Measurements from ENCODE around the gene TBC1D22A. TPM values are rescaled to one million over a fixed set of nuclear protein-coding genes. Genes with fewer than 3 reads are reported as not detected.

TBC1D22A gene
- total and polyA plus RNA-seq, 9 of the 15 experiments (the other 6 are each of a cell fraction or from before 2014, with no cell fraction given), result 0.20 to 11.5 (median 5.2) TPM

DNA sequence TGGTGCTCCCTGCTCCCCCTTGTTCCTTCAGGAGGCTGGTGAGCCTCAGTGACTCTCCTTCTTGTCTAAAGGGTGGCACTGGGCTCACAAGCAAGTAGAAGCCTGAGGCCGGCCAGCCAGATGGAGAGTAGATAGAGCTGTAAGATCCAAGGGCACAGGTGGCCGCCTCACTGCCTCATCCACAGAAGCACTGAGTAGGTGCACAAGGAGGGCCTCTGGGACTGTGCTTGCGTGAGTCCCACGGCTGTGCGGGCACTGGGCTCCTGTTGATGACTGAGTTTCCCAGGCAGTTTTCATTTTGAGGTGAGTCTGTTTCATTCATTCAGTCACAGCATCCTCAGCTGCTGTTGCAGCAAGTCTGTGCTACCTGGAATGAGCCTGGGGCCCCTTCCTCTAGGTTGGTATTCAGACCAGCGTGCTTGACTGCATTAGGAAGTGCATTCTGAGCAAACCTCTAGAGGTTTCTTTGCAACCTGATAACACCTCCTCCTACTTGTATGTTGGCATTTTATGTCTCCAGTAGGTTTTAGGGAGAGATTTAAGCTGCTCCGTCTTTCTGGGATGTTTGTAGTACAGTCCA is 184.0 kb downstream of the TBC1D22A start:
- TF ChIP-seq, protein P1, sequence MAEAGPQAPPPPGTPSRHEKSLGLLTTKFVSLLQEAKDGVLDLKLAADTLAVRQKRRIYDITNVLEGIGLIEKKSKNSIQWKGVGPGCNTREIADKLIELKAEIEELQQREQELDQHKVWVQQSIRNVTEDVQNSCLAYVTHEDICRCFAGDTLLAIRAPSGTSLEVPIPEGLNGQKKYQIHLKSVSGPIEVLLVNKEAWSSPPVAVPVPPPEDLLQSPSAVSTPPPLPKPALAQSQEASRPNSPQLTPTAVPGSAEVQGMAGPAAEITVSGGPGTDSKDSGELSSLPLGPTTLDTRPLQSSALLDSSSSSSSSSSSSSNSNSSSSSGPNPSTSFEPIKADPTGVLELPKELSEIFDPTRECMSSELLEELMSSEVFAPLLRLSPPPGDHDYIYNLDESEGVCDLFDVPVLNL (CRISPR knock-in tag; IDR thresholded peaks at IDR 0.05; ENCODE audit: low read depth), result no peak
- TF ChIP-seq ZNF253 (CRISPR knock-in tag; conservative IDR thresholded peaks at IDR 0.05), result no peak
- TF ChIP-seq, protein P2, sequence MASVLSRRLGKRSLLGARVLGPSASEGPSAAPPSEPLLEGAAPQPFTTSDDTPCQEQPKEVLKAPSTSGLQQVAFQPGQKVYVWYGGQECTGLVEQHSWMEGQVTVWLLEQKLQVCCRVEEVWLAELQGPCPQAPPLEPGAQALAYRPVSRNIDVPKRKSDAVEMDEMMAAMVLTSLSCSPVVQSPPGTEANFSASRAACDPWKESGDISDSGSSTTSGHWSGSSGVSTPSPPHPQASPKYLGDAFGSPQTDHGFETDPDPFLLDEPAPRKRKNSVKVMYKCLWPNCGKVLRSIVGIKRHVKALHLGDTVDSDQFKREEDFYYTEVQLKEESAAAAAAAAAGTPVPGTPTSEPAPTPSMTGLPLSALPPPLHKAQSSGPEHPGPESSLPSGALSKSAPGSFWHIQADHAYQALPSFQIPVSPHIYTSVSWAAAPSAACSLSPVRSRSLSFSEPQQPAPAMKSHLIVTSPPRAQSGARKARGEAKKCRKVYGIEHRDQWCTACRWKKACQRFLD (CRISPR knock-in tag; IDR thresholded peaks at IDR 0.05), result no peak
- TF ChIP-seq, protein P3, sequence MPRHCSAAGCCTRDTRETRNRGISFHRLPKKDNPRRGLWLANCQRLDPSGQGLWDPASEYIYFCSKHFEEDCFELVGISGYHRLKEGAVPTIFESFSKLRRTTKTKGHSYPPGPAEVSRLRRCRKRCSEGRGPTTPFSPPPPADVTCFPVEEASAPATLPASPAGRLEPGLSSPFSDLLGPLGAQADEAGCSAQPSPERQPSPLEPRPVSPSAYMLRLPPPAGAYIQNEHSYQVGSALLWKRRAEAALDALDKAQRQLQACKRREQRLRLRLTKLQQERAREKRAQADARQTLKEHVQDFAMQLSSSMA (CRISPR knock-in tag; IDR thresholded peaks at IDR 0.05), result no peak
- TF ChIP-seq ARNT (IDR thresholded peaks at IDR 0.05), result no peak
- no peak for TF ChIP-seq TRIM28 (IDR thresholded peaks at IDR 0.05)
- no peak for TF ChIP-seq XRCC5 (IDR thresholded peaks at IDR 0.05; ENCODE audit: low read depth, low read length)
- no peak for TF ChIP-seq SAFB2 (IDR thresholded peaks at IDR 0.05; ENCODE audit: borderline replicate concordance, low read depth, low read length, severe bottlenecking)
- TF ChIP-seq SRSF1 (IDR thresholded peaks at IDR 0.05; ENCODE audit: low read depth, low read length), result no peak
- TF ChIP-seq SRSF9 (IDR thresholded peaks at IDR 0.05; ENCODE audit: borderline replicate concordance, low read depth, low read length), result no peak
- no peak for TF ChIP-seq NONO (IDR thresholded peaks at IDR 0.05; ENCODE audit: low read depth in 2 of 2, low read length in 1 of 2)
- TF ChIP-seq FOXM1 (IDR thresholded peaks at IDR 0.05; ENCODE audit: low read depth), result no peak
- no peak for TF ChIP-seq FOXM1 (CRISPR knock-in tag; IDR thresholded peaks at IDR 0.05; ENCODE audit: low read depth)
- no peak for TF ChIP-seq RBM25 (IDR thresholded peaks at IDR 0.05; ENCODE audit: low read depth, low read length, severe bottlenecking)
- no peak for DNase-seq (ENCODE audit: extremely low read depth in 1 of 4, low spot score in 3 of 4)

More for the DNA sequence above, 184.0 kb downstream of the TBC1D22A start:
- no peak overlapping the region for H2AFZ ChIP-seq (ENCODE audit: low read depth, low read length)
- H3K9me1 ChIP-seq (ENCODE audit: control insufficient read depth, insufficient read depth, low read length), result no peaks in the 10 kb centered on the region
- POLR2A ChIA-PET, result interaction anchor here (0.6 kb wide), 1 partner anchor 21 kb away, joined by 3 read pairs; no protein-coding TSS in a partner anchor
- no peaks in the 10 kb centered on the region for H3K4me1 ChIP-seq (replicated peaks in 1 of 2; ENCODE audit: control insufficient read depth in 2 of 2, insufficient read depth in 2 of 2, low read length in 2 of 2)
- CTCF ChIA-PET (ENCODE audit: low intra/inter-chr PET ratio), result no interaction called here
- H3K4me2 ChIP-seq (ENCODE audit: insufficient read depth, low read length), result no peak overlapping the region
- in situ Hi-C loops (cut with MboI), result no loop called here
- no peaks in the 10 kb centered on the region for H3K79me2 ChIP-seq (ENCODE audit: control insufficient read depth, insufficient read depth, low read length)
- FAIRE-seq, result no peak
- no peak for ATAC-seq
- intact Hi-C loops (cut with micrococcal nuclease), result no loop called here
- H3K4me3 ChIP-seq, result no peak overlapping the region
- H3K9me3 ChIP-seq (replicated peaks; ENCODE audit: control insufficient read depth, insufficient read depth, low read depth, low read length), result no peaks in the 10 kb centered on the region
- H4K20me1 ChIP-seq (replicated peaks; ENCODE audit: control insufficient read depth, insufficient read depth, low read length), result no peaks in the 10 kb centered on the region
- BruUV-seq (replicated peaks), result no TSS peak
- no peak overlapping the region for H3K9ac ChIP-seq (ENCODE audit: insufficient read depth in 1 of 2, low read depth in 2 of 2, low read length in 2 of 2)
- no peaks in the 10 kb centered on the region for H3K36me3 ChIP-seq (ENCODE audit: control insufficient read depth, insufficient read depth, low read length)
- H3K27ac ChIP-seq (ENCODE audit: extremely low read depth, low read depth, low read length), result no peak overlapping the region
- no peaks in the 10 kb centered on the region for H3K27me3 ChIP-seq (ENCODE audit: control insufficient read depth in 2 of 2, insufficient read depth in 2 of 2, low read length in 2 of 2)
- WGBS (ENCODE audit: insufficient coverage, low coverage, missing lambda C conversion rate), result 91% methylated on average over 5 of the region's 7 CpGs

Measured in K562 (cell line).